Activated naive CD4-positive, alpha-beta T cell treated with anti-CD3 and anti-CD28 coated beads, Interleukin-2, amount 10 ng/mL, durations not matched to agents 7 days and 5 days (primary cell): ENCODE data around the gene PPM1M.

Source experiments
- CTCF ChIA-PET: fragments of 350-600 bp; sonication (Branson Sonifier 250); formaldehyde crosslinking; loops from one replicate; lab custom pipeline; 2021; ENCODE audit warnings: antibody characterized with exemption; lab: Charles Lee
- DNase-seq: peaks from one replicate; pipeline ENCODE4 v3.0.0-alpha.2; 2020
- H3K27ac Mint-ChIP-seq: one replicate; pipeline ENCODE4 v1.8.0; 2021; ENCODE audit warnings: mild to moderate bottlenecking, moderate library complexity, mixed read lengths
- H3K27me3 Mint-ChIP-seq: one replicate; pipeline ENCODE4 v1.8.0; 2021; ENCODE audit warnings: mild to moderate bottlenecking, mixed read lengths
- H3K36me3 Mint-ChIP-seq: one replicate; pipeline ENCODE4 v1.8.0; 2021; ENCODE audit warnings: mixed read lengths
- H3K4me1 Mint-ChIP-seq: one replicate; pipeline ENCODE4 v1.8.0; 2021; ENCODE audit warnings: mixed read lengths
- H3K4me3 Mint-ChIP-seq: one replicate; pipeline ENCODE4 v1.8.0; 2021; ENCODE audit warnings: mild to moderate bottlenecking, moderate library complexity, mixed read lengths
- H3K9me3 Mint-ChIP-seq: one replicate; pipeline ENCODE4 v1.8.0; 2021; ENCODE audit warnings: mixed read lengths

Gene PPM1M

DNA sequence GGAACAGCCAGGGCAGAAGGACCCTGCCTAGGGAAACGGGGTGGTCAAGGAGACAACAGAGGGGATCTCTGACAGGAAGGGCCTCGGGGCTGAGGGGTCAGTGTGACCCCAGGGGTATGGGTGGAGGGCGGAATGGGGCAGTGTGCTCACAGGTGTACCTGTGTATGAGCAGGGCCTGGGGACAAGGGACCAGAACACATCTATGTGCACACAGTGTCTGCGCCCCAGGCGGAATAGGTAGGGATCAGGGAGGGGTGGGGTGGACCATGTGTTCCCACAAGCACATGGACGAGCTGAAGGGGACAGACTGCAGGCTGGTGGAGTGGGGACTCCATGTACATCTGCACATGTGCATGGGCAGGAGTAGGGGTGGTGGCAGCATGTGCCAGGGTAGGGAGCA lies 15.1 kb upstream of the PPM1M start:
- Mint-ChIP-seq H3K4me3 (no peak overlapping the region), H3K27ac (peak overlapping the region; percentile 24), H3K36me3 (peaks cover 50% of the 10 kb centered on the region), H3K9me3 (no peaks in the 10 kb centered on the region), H3K4me1 (peaks cover 55% of the 10 kb centered on the region), H3K27me3 (no peaks in the 10 kb centered on the region)
- CTCF ChIA-PET: interaction anchor here (1.0 to 6.2 kb wide), 12 partner anchors 9 to 218 kb away, joined by 3 to 122 read pairs (median 14); partner anchors contain the start of gene WDR82
- DNase-seq: no peak

DNA sequence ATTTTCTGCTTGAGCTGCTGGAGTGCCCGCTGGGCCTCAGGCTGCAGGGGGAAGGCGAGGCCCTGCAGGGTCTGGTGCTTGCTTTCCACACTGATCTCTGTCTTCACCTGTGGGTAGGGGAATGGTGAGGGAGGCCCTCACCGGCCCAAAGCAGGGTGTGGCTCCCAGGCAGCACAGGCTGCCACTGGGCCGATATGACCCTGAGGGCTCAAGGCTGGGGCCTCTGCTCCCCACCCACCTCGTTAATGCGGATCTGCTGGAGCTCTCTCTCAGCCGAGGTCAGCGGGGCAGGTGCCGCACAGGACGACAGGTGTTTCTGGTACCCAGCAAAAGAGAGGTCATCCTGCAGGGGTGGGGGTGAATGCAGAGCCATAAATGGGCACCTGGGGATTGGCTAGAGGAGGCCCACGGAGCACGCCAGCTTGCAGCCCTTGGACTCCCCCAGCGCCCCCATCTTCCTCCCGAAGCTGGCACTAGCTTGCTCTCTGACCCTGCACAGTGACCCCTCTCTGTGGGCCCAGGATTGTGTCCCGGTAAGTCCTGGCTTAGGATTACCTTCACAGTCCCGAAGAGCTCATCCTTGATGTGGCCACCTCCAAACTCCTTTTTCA lies 14.6 kb upstream of the PPM1M start:
- H3K4me3 Mint-ChIP-seq: no peak overlapping the region
- CTCF ChIA-PET: interaction anchor here (0.8 to 6.2 kb wide), 25 partner anchors 10 to 288 kb away, joined by 3 to 122 read pairs (median 7); partner anchors contain the start of genes GLYCTK and WDR82
- no peaks in the 10 kb centered on the region for H3K9me3 Mint-ChIP-seq
- no peak for DNase-seq
- H3K27me3 Mint-ChIP-seq: no peaks in the 10 kb centered on the region
- H3K36me3 Mint-ChIP-seq: peaks cover 55% of the 10 kb centered on the region
- H3K4me1 Mint-ChIP-seq: peaks cover 55% of the 10 kb centered on the region
- peak overlapping the region; percentile 17 for H3K27ac Mint-ChIP-seq

DNA sequence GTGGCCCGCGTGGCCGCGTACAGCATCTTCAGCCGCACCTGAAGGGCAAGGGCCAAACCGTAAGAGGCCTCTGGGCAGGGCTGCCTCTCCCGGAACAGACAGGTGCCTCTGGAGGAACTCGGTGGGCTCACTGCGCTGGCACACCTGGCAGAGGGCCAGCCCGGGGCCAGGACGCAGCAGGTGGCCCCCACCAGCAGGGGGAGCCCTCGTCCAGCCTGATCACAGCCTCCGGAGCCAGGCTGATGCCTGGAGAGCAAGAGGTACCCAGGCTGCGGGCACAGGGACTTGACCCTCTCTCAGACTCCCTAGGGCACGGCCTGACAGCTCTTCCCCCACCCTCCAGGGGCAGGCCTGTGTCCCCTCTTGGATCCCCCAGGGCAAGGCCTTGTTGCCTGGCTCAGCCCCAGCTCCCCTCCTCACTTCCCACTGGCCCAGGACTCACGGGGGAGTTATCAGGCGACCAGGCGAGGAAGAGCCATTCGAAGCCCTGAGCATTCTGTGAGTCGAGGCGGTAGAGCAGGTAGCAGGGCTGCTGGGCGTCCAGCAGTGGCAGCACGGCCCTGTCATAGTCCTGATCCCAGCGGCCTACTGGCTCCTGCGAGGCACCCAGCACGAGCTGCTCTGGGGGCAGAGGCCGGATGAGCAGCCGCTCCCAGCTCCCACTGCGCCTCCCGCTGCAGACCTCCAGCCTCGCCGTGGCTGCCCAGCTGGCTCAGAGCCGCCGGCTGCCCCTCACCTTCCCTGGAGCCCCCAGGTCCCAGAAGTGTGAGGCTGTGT lies 13.9 kb upstream of the PPM1M start:
- H3K36me3 Mint-ChIP-seq: peaks cover 55% of the 10 kb centered on the region
- peaks cover 55% of the 10 kb centered on the region for H3K4me1 Mint-ChIP-seq
- peak; percentile 91 for DNase-seq
- peak overlapping the region; percentile 74 for H3K27ac Mint-ChIP-seq
- no peaks in the 10 kb centered on the region for H3K27me3 Mint-ChIP-seq
- H3K4me3 Mint-ChIP-seq: no peak overlapping the region
- CTCF ChIA-PET: interaction anchor here (0.8 to 6.2 kb wide), 31 partner anchors 9 to 289 kb away, joined by 3 to 122 read pairs (median 6); partner anchors contain the start of genes GLYCTK and WDR82
- no peaks in the 10 kb centered on the region for H3K9me3 Mint-ChIP-seq

DNA sequence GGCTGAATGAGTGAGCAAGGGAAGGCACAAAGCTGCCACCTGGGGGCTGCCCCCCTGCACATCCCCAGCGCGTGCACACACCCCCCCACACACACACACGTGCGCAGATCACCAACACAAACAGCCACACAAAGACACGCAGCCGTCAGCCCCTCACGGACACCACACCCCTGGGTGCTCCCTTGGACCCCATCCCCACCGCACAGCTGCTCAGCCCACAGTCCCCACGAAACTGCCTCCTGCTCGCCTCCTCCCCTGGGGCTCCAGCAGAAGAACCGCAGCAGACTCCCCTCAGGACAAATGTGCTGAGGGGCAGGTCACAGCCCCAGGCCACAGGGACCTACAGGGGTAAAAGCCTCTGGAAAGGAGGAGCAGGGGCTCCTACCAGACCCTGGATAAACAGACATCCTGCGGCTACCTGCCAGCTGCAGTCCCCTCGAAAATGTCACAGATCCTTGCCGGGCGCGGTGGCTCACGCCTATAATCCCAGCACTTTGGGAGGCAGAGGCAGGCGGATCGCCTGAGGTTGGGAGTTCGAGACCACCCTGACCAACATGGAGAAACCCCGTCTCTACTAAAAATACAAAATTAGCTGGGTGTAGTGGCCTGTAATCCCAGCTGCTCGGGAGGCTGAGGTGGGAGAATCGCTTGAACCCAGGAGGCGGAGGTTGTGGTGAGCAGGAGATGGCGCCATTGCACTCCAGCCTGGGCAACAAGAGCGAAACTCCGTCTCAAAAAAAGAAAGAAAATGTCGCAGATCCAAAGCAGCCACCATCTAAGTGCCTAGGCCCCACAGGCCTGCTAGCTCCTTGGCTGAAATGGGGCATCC lies 13.1 kb upstream of the PPM1M start:
- Mint-ChIP-seq H3K27ac (peak overlapping the region; percentile 24), H3K36me3 (peaks cover 54% of the 10 kb centered on the region), H3K9me3 (no peaks in the 10 kb centered on the region), H3K27me3 (no peaks in the 10 kb centered on the region), H3K4me3 (no peak overlapping the region), H3K4me1 (peaks cover 59% of the 10 kb centered on the region)
- CTCF ChIA-PET: interaction anchor here (0.9 to 6.2 kb wide), 27 partner anchors 8 to 289 kb away, joined by 3 to 122 read pairs (median 7); partner anchors contain the start of genes GLYCTK and WDR82
- peak; percentile 68 for DNase-seq

DNA sequence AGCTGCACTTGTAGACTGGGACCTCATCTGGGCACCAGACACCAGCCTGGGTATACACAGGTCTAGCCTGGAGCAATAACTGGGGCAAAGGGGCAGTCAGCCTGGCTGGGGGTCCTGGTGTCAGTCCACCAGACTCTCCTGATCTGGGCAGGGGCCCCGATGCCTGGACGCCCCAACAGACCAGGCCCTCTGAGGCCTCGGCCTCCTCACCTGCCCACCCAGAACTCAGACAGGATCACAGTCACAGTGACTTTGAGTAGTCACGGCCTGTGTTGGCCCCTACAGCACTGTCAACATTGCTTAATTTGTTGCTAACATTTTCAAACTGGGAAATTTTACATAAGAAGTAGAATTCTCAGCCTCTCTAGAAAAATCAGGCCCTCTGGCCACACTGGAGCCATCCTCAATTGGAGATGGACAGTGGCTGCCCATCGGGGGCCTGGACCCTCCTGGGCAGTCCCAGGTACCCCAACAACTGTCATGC lies 12.4 kb upstream of the PPM1M start:
- Mint-ChIP-seq H3K36me3 (peaks cover 50% of the 10 kb centered on the region), H3K4me3 (no peak overlapping the region), H3K27ac (peak overlapping the region; percentile 75), H3K4me1 (peaks cover 64% of the 10 kb centered on the region), H3K27me3 (no peaks in the 10 kb centered on the region), H3K9me3 (no peaks in the 10 kb centered on the region)
- CTCF ChIA-PET: interaction anchor here (0.9 to 6.2 kb wide), 17 partner anchors 8 to 215 kb away, joined by 3 to 122 read pairs (median 12); partner anchors contain the start of gene WDR82
- no peak for DNase-seq

DNA sequence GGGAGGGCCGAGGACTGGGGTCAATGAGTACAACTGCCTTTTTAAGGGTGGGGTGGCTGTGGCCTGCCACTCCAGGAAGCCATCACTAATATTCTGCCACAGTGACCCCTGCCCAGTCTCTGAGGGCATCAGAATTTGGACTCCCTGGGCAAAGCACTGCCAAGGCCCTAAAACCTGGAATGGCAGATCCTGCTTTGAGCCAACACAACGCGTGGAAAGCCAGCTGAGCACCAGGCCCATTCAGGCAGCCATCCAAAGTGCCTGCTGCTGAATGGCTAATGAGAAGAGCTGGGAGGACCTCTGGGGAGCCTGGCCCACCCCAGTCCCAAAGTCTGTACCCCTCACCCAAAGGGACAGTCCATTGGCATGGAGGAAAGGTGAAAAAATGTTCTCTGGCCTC lies 11.6 kb upstream of the PPM1M start:
- CTCF ChIA-PET: interaction anchor here (1.1 to 6.2 kb wide), 5 partner anchors 12 to 106 kb away, joined by 4 to 73 read pairs (median 5); partner anchors contain the start of gene WDR82
- Mint-ChIP-seq H3K9me3 (no peaks in the 10 kb centered on the region), H3K36me3 (peaks cover 55% of the 10 kb centered on the region), H3K4me1 (peaks cover 67% of the 10 kb centered on the region), H3K27ac (peak overlapping the region; percentile 75), H3K27me3 (no peaks in the 10 kb centered on the region), H3K4me3 (no peak overlapping the region)
- no peak for DNase-seq

DNA sequence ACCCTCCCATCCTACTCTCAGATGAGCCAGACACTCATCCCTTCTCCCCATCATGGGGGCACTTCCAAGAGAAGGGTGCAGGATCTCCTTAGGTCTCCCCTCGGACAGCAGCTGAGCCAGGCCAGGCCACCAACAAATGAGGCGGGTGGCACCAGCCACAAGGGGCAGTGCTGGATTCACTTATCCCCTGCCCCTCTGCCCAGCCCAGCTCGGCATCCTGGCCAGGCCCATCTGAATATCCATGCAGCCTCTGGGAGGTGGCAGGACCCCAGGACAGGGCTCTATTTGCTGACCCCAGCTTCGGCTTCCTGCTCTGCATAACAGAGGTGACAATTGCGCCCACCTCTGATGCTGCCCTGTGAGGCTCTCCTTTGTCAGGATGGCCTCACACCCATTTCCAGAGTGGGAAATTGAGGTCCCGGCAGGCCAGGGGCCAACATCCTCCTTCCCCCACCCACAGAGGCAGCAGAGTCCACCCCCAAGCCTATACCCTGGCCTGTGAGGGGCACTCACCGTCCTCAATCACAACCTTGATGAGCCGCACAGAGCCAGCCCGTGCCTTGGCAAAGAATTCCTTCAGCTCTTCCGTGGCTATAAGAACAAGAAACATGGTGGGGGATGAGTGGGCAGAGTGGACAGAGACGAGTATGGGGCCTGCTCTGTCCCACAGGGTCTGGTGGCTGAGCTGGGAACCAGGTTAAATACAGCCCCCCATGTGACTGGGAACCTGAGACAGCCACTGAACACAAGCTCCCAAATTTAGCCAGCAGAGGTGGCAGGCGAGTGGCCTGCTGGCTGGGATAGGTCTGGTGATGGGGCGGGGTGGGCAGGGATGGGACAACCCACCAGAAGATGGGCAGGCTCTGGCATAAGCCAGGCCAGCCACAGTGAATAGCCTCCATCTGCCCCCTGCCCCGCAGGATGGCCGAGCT lies 10.8 kb upstream of the PPM1M start:
- Mint-ChIP-seq H3K36me3 (peaks cover 52% of the 10 kb centered on the region), H3K4me1 (peaks cover 70% of the 10 kb centered on the region), H3K9me3 (no peaks in the 10 kb centered on the region), H3K4me3 (no peak overlapping the region), H3K27me3 (no peaks in the 10 kb centered on the region), H3K27ac (peak overlapping the region; percentile 79)
- no peak for DNase-seq
- CTCF ChIA-PET: interaction anchor here (1.1 to 4.9 kb wide), 5 partner anchors 12 to 105 kb away, joined by 3 to 46 read pairs (median 4); no protein-coding TSS in a partner anchor

DNA sequence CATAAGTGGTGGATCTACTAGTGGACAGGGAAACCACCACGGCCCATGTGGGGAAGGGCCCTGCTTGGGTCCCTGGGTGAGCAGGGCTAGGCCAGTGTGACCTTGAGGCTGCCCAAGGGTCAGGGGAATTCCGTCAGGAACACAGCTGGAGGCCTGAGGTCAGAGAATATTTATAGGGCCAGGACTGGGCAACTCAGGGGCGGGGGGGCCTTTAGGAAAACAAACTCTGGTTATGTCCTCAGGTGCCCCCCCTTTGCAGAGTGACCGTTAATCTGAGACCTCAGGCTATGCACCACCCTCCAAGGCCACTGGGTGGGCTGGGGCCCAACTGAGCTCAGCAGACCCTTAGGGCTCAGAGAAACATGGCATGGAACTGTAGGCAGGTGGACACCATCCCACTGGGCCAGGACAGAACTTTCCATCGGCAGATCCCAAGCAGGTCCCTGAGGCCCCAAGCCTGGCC lies 9.1 kb upstream of the PPM1M start:
- DNase-seq: no peak
- Mint-ChIP-seq H3K9me3 (no peaks in the 10 kb centered on the region), H3K27ac (peak overlapping the region; percentile 45), H3K36me3 (peaks cover 46% of the 10 kb centered on the region), H3K4me3 (peak overlapping the region; percentile 51), H3K27me3 (no peaks in the 10 kb centered on the region), H3K4me1 (peaks cover 79% of the 10 kb centered on the region)
- CTCF ChIA-PET: interaction anchor here (1.5 to 10.0 kb wide), 4 partner anchors 12 to 103 kb away, joined by 5 to 106 read pairs (median 26); partner anchors contain the start of gene WDR82

DNA sequence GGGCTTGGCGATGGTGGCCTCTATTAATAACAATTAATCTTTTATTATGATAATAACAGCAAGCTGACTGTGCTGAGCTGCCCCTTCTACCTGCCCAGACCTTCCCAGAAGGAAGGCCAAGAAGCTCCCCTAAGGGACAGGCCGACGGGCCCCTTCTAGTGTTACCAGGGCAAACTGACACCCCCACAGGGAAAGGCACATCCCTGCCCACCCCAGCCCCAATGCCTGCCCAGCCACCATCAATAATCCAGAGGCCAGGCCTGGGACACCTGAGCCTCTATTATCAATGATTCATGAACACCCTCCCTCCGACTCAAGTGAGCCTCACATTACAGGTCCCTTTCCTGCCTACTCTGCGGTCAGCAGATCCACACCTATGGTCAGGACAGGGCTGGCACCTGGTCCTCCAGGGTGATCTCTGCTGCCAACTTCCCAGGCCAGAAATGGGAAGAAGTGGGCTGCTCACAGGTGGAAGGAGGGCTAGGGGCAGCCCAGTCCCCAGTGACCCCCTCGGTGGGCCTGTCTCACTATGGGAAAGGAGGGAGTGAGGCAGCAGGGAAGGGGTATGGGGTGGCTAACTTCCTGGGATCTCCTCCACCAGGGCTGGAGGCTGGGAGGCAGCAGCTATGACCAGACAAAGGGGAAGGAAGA lies 8.4 kb upstream of the PPM1M start:
- CTCF ChIA-PET: interaction anchor here (1.5 to 10.0 kb wide), 5 partner anchors 13 to 102 kb away, joined by 5 to 106 read pairs (median 9); partner anchors contain the start of gene WDR82
- Mint-ChIP-seq H3K36me3 (peaks cover 41% of the 10 kb centered on the region), H3K4me1 (peaks cover 81% of the 10 kb centered on the region), H3K27ac (no peak overlapping the region), H3K4me3 (peak overlapping the region; percentile 96), H3K27me3 (no peaks in the 10 kb centered on the region), H3K9me3 (no peaks in the 10 kb centered on the region)
- peak; percentile 15 for DNase-seq

DNA sequence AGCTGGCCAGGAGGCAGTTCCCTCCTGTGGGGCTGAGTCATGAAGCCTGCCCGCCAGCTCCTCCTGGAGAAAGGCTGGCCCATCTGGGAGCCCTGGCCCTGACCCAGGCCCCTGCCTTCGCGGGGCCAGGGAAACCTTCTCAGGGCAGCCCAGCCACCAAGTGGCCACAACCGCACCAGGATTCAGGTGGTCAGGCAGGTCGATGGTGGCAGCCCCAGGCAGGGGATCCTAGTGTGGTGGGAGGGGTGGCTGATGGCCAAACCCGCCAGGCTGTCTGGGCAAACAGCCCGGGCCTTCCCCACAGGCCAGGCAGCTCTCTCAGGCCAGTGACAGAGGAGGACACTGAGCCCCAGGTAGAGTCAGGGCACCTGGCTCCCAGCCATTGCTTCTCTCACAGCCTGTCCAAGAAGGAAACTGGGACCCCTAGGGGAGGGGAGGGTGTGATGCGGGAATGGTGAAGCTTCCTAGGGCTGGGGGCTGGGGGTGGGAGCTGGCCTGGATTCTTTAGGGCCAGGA lies 7.8 kb upstream of the PPM1M start:
- Mint-ChIP-seq H3K27ac (peak overlapping the region; percentile 60), H3K36me3 (peaks cover 38% of the 10 kb centered on the region), H3K4me3 (peak overlapping the region; percentile 96), H3K4me1 (peaks cover 79% of the 10 kb centered on the region), H3K9me3 (no peaks in the 10 kb centered on the region), H3K27me3 (no peaks in the 10 kb centered on the region)
- CTCF ChIA-PET: interaction anchor here (1.7 to 10.0 kb wide), 4 partner anchors 13 to 102 kb away, joined by 7 to 106 read pairs (median 28); partner anchors contain the start of gene WDR82
- peak; percentile 22 for DNase-seq

DNA sequence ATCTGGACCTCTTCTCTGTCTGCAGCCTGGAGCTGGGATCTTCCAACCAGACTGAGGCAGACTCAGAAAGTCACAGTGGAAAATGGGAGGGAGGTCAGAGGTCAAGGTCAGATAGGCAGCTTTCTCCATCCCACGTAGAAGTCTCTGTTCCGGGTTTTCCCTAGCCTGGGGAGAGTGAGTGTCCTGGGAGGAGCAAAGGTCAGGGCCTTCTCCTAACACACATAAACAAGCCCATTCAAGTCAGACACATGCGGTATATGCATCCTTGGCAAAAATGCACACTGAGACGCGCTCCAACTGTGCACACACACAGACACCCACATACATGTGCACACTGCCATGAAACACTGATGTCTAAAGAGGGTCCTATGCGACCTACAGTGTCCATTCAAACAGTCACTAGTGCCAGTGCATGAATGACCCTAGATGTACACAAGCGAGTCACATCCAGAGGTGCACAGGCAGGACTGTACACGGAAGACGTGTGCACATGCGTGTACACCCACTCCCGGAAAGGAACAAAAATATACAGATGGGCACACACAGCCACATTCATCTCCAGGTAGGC lies 7.3 kb upstream of the PPM1M start:
- DNase-seq: peak; percentile 22
- H3K36me3 Mint-ChIP-seq: peaks cover 37% of the 10 kb centered on the region
- no peaks in the 10 kb centered on the region for H3K9me3 Mint-ChIP-seq
- H3K4me1 Mint-ChIP-seq: peaks cover 77% of the 10 kb centered on the region
- CTCF ChIA-PET: interaction anchor here (0.9 to 10.0 kb wide), 5 partner anchors 14 to 101 kb away, joined by 5 to 106 read pairs (median 9); partner anchors contain the start of gene WDR82
- H3K27me3 Mint-ChIP-seq: no peaks in the 10 kb centered on the region
- H3K27ac Mint-ChIP-seq: peak overlapping the region; percentile 92
- peak overlapping the region; percentile 96 for H3K4me3 Mint-ChIP-seq
